Liver (tissue), 9 donors: ENCODE data around the gene TRIOBP. TPM values are rescaled to one million over a fixed set of nuclear protein-coding genes. Genes with fewer than 3 reads are reported as not detected.
A peak's percentile ranks its signal among the peaks of the same experiment; 100 is the strongest.
"Not testable (repeated sequence)": the region's sequence is repeated elsewhere in the genome, so short reads cannot be mapped to it uniquely, and the experiment has no call there.

ENCODE experiments used
- DNase-seq: peaks from one replicate; pipeline ENCODE4 v3.0.0-alpha.2; 2017; ENCODE audit warnings: low spot score
- H3K27ac ChIP-seq, 2 donors: one replicate each; pipeline ENCODE4 v1.7.0; 2013; ENCODE audit warnings: inconsistent platforms in 2 of 2, low read length in 2 of 2, control low read depth in 1 of 2, low read depth in 1 of 2, mild to moderate bottlenecking in 1 of 2
- H3K27me3 ChIP-seq, 4 donors: one replicate each; pipeline versions ENCODE4 v1.6.1 to v1.7.0; 2013; ENCODE audit warnings: low read length in 3 of 4, inconsistent platforms in 1 of 4, mild to moderate bottlenecking in 1 of 4, moderate library complexity in 1 of 4; ENCODE audit not compliant: control insufficient read depth in 4 of 4, insufficient read depth in 4 of 4
- H3K36me3 ChIP-seq, 4 donors: one replicate each; pipeline versions ENCODE4 v1.6.1 to v1.7.0; 2013; ENCODE audit warnings: low read length in 3 of 4, mild to moderate bottlenecking in 3 of 4, low read depth in 1 of 4, moderate library complexity in 1 of 4; ENCODE audit not compliant: control insufficient read depth in 4 of 4, insufficient read depth in 3 of 4
- H3K4me1 ChIP-seq, 4 donors: one replicate each; pipeline versions ENCODE4 v1.6.1 to v1.7.0; 2013; ENCODE audit warnings: low read length in 3 of 4, mild to moderate bottlenecking in 3 of 4, moderate library complexity in 1 of 4; ENCODE audit not compliant: control insufficient read depth in 4 of 4, insufficient read depth in 4 of 4
- H3K4me3 ChIP-seq, 3 donors: one replicate each; pipeline versions ENCODE4 v1.6.1 to v1.7.0; 2013; ENCODE audit warnings: low read length in 3 of 3, control low read depth in 1 of 3, low read depth in 1 of 3, mild to moderate bottlenecking in 1 of 3
- H3K9ac ChIP-seq, 2 donors: one replicate each; pipeline ENCODE4 v1.7.0; 2013; ENCODE audit warnings: low read length in 2 of 2, mild to moderate bottlenecking in 2 of 2, moderate library complexity in 2 of 2, control low read depth in 1 of 2, low read depth in 1 of 2
- H3K9me3 ChIP-seq, 4 donors: one replicate each; pipeline versions ENCODE4 v1.6.1 to v1.7.0; 2013; ENCODE audit warnings: low read length in 3 of 4; ENCODE audit not compliant: control insufficient read depth in 4 of 4
- ATF3 ChIP-seq: IDR thresholded peaks from 2 replicates; pipeline ENCODE4 v1.6.1; 2016; ENCODE audit warnings: antibody characterized with exemption
- CTCF ChIP-seq: fragments of 150-350 bp; IDR thresholded peaks from 2 replicates; pipeline ENCODE4 v1.5.1; 2017; ENCODE audit warnings: improper control_type of control experiment, low read depth, low read length; ENCODE audit not compliant: missing input control
- FOXA1 ChIP-seq: IDR thresholded peaks from 2 replicates; pipeline ENCODE4 v1.6.1; 2016; ENCODE audit warnings: antibody characterized with exemption
- FOXA2 ChIP-seq: IDR thresholded peaks from 2 replicates; pipeline ENCODE4 v1.6.1; 2016; ENCODE audit warnings: antibody characterized with exemption
- GABPA ChIP-seq, 2 donors: IDR thresholded peaks in 1 of 2; conservative IDR thresholded peaks in 1 of 2; 2 replicates each; pipeline ENCODE4 v1.6.1; 2016; ENCODE audit warnings: antibody characterized with exemption in 2 of 2, mild to moderate bottlenecking in 1 of 2, moderate library complexity in 1 of 2
- HNF4A ChIP-seq, 2 donors: conservative IDR thresholded peaks; 2 replicates each; pipeline ENCODE4 v1.6.1; 2016; ENCODE audit warnings: antibody characterized with exemption in 2 of 2, mild to moderate bottlenecking in 2 of 2
- HNF4G ChIP-seq: IDR thresholded peaks from 2 replicates; pipeline ENCODE4 v1.6.1; 2016; ENCODE audit warnings: antibody characterized with exemption
- MAX ChIP-seq: IDR thresholded peaks from 2 replicates; pipeline ENCODE4 v1.6.1; 2016; ENCODE audit warnings: antibody characterized with exemption
- NR2F2 ChIP-seq: IDR thresholded peaks from 2 replicates; pipeline ENCODE4 v1.6.1; 2016; ENCODE audit warnings: antibody characterized with exemption
- RAD21 ChIP-seq, 2 donors: IDR thresholded peaks; 2 replicates each; pipeline ENCODE4 v1.6.1; 2016; ENCODE audit warnings: antibody characterized with exemption in 2 of 2, mild to moderate bottlenecking in 2 of 2
- REST ChIP-seq: IDR thresholded peaks from 2 replicates; pipeline ENCODE4 v1.6.1; 2016; ENCODE audit warnings: antibody characterized with exemption, mild to moderate bottlenecking
- TAF1 ChIP-seq: conservative IDR thresholded peaks from 2 replicates; pipeline ENCODE4 v1.6.1; 2016; ENCODE audit warnings: antibody characterized with exemption, mild to moderate bottlenecking
- YY1 ChIP-seq: IDR thresholded peaks from 2 replicates; pipeline ENCODE4 v1.6.1; 2016; ENCODE audit warnings: antibody characterized with exemption, mild to moderate bottlenecking
- ZBTB33 ChIP-seq: IDR thresholded peaks from 2 replicates; pipeline ENCODE4 v1.6.1; 2016; ENCODE audit warnings: antibody characterized with exemption
- WGBS: extraction: QIAGEN DNeasy Blood & Tissue Kit; methylation state at CpG from one replicate; pipeline ENCODE4 v1.1.7; 2013; 5-methylcytosine and 5-hydroxymethylcytosine counted together
- polyA plus RNA-seq, 2 donors: library from polyadenylated mRNA; stranded (reverse) in 1 of 2; unstranded in 1 of 2; fragments of 200-250 nt in 1 of 2; fragments of >200 nt in 1 of 2; fragmentation: Nextera tagmentation in 1 of 2; extraction: Ambion mirVana in 1 of 2; gene quantifications; one replicate each; pipeline versions ENCODE4 v1.2.1 to v1.2.3, GENCODE V29; 2013 to 2015
- total RNA-seq, 2 donors: library from RNA; depleted of rRNA; stranded (reverse); fragments of >200 nt; gene quantifications; one replicate each; pipeline ENCODE4 v1.2.3, GENCODE V29; 2014
- donor health status: healthy.
- donor health status: healthy.
- donor health status: healthy.
- donor health status: healthy.
- donor health status: healthy.

Gene TRIOBP
- total and polyA plus RNA-seq, 4 donors = 4.8 to 41.1 (median 21.6) TPM

GRCh38 chr22:37717746-37718305 is 21.0 kb downstream of the TRIOBP start:
- not testable (repeated sequence) for H3K4me1 ChIP-seq, H3K9ac ChIP-seq, H3K9me3 ChIP-seq, H3K4me3 ChIP-seq, DNase-seq, H3K27ac ChIP-seq, H3K36me3 ChIP-seq, H3K27me3 ChIP-seq
- 97% methylated on average over 38 of the region's 38 CpGs for WGBS

GRCh38 chr22:37725551-37726240 is 28.8 kb downstream of the TRIOBP start:
- Histone ChIP-seq H3K4me3 (no peak overlapping the region), H3K36me3 (peaks cover 0 to 2% (median 1%) of the 10 kb centered on the region in 4 donors), H3K9me3 (no peaks in the 10 kb centered on the region), H3K9ac (no peak overlapping the region), H3K4me1 (peaks cover 0 to 20% (median 9%) of the 10 kb centered on the region in 4 donors), H3K27ac (no peak overlapping the region), H3K27me3 (no peaks in the 10 kb centered on the region)
- DNase-seq = no peak
- WGBS = 95% methylated on average over 25 of the region's 25 CpGs
- no peak for TF ChIP-seq REST

- no peak overlapping the region for H3K9ac ChIP-seq
- H3K36me3 ChIP-seq = peaks cover 0 to 2% (median 1%) of the 10 kb centered on the region in 4 donors
- H3K4me3 ChIP-seq = no peak overlapping the region
- H3K9me3 ChIP-seq = no peaks in the 10 kb centered on the region
- no peaks in the 10 kb centered on the region for H3K27me3 ChIP-seq
- H3K4me1 ChIP-seq = peaks cover 0 to 20% (median 10%) of the 10 kb centered on the region in 4 donors
- no peak for DNase-seq
- H3K27ac ChIP-seq = no peak overlapping the region
- WGBS = 89% methylated on average over 20 of the region's 20 CpGs
- TF ChIP-seq FOXA2 (no peak), YY1 (no peak), REST (no peak), TAF1 (no peak), GABPA (IDR thresholded peaks at IDR 0.05 in 1 of 2, conservative IDR thresholded peaks at IDR 0.05 in 1 of 2) (no peak), HNF4A (conservative IDR thresholded peaks at IDR 0.05) (peak in 1 of 2 donors; percentile 23), ATF3 (no peak), FOXA1 (no peak), CTCF (peak; percentile 33), ZBTB33 (no peak), MAX (no peak), HNF4G (no peak), RAD21 (IDR thresholded peaks at IDR 0.05) (peak; percentile 52 to 66), NR2F2 (no peak)
Observed at GRCh38 chr22:37726241-37726887, 29.5 kb downstream of the TRIOBP start.
